ENCODE data around the gene PTPRN2.

DNA sequence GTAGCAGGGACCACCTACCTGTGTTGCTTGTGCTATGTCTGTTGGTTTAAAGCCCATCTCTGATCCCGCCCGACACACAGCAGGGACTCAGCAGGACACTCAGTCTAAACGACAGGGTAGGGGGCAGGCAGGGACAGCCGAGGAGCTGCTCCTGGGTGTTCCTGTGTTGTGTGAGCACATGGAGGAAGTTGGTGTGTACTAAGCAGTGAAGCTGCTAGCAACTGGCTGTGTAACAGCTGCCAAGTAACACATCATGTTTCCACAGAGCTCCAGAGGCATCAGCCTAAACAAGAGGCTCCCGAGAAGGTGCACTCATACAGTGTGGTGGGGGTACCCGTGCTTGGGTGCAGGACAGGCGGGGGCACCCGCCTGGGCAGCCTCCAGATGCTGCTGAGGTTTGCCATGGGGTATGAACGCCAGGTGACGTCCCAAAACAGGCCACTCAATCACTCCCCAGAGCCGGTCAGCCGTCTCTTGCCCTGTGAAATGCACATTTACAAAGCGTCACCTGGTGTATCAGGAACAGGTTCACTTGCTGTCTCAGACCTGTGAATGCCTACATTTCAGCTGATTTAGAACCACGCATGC, 59.6 kb downstream of the PTPRN2 start:
- TF ChIP-seq, protein P1, sequence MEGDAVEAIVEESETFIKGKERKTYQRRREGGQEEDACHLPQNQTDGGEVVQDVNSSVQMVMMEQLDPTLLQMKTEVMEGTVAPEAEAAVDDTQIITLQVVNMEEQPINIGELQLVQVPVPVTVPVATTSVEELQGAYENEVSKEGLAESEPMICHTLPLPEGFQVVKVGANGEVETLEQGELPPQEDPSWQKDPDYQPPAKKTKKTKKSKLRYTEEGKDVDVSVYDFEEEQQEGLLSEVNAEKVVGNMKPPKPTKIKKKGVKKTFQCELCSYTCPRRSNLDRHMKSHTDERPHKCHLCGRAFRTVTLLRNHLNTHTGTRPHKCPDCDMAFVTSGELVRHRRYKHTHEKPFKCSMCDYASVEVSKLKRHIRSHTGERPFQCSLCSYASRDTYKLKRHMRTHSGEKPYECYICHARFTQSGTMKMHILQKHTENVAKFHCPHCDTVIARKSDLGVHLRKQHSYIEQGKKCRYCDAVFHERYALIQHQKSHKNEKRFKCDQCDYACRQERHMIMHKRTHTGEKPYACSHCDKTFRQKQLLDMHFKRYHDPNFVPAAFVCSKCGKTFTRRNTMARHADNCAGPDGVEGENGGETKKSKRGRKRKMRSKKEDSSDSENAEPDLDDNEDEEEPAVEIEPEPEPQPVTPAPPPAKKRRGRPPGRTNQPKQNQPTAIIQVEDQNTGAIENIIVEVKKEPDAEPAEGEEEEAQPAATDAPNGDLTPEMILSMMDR (IDR thresholded peaks at IDR 0.05; ENCODE audit: extremely low read depth in 1 of 2, insufficient read depth in 1 of 2, low read depth in 1 of 2, low read length in 2 of 2): no peak
- no peak for TF ChIP-seq POLR2A (IDR thresholded peaks at IDR 0.05; ENCODE audit: low read depth, low read length)

Measured in endothelial cell of umbilical vein (primary cell).